ENCODE results near the gene SLC25A13.

- no peak for TF ChIP-seq TAF1 (IDR thresholded peaks at IDR 0.05; ENCODE audit: borderline replicate concordance, insufficient read depth, low read length)
- no peak for TF ChIP-seq SIN3A (IDR thresholded peaks at IDR 0.05; ENCODE audit: borderline replicate concordance, insufficient read depth, low read length)
- TF ChIP-seq POLR2AphosphoS5 (IDR thresholded peaks at IDR 0.05; ENCODE audit: low read depth, low read length) = no peak
- TF ChIP-seq, protein P1, sequence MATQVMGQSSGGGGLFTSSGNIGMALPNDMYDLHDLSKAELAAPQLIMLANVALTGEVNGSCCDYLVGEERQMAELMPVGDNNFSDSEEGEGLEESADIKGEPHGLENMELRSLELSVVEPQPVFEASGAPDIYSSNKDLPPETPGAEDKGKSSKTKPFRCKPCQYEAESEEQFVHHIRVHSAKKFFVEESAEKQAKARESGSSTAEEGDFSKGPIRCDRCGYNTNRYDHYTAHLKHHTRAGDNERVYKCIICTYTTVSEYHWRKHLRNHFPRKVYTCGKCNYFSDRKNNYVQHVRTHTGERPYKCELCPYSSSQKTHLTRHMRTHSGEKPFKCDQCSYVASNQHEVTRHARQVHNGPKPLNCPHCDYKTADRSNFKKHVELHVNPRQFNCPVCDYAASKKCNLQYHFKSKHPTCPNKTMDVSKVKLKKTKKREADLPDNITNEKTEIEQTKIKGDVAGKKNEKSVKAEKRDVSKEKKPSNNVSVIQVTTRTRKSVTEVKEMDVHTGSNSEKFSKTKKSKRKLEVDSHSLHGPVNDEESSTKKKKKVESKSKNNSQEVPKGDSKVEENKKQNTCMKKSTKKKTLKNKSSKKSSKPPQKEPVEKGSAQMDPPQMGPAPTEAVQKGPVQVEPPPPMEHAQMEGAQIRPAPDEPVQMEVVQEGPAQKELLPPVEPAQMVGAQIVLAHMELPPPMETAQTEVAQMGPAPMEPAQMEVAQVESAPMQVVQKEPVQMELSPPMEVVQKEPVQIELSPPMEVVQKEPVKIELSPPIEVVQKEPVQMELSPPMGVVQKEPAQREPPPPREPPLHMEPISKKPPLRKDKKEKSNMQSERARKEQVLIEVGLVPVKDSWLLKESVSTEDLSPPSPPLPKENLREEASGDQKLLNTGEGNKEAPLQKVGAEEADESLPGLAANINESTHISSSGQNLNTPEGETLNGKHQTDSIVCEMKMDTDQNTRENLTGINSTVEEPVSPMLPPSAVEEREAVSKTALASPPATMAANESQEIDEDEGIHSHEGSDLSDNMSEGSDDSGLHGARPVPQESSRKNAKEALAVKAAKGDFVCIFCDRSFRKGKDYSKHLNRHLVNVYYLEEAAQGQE (IDR thresholded peaks at IDR 0.05; ENCODE audit: insufficient read depth in 1 of 2, low read depth in 2 of 2, low read length in 2 of 2) = no peak
- TF ChIP-seq FOXP2 (optimal IDR thresholded peaks at IDR 0.05; ENCODE audit: borderline replicate concordance, extremely low read depth, extremely low read length, insufficient read depth) = no peak
Measured at GRCh38 chr7:96327429-96327828, 5.5 kb upstream of the SLC25A13 start.

Data from PFSK-1 (cell line).